Muscle layer of duodenum (tissue), 2 donors: ENCODE data around the gene PPFIBP2.

Source experiments
- H3K27ac ChIP-seq: one replicate; pipeline ENCODE4 v1.7.0; 2013; ENCODE audit warnings: mild to moderate bottlenecking, low read length
- H3K27me3 ChIP-seq: one replicate; pipeline ENCODE4 v1.7.0; 2013; ENCODE audit warnings: low read depth, mild to moderate bottlenecking, control low read depth, low read length
- H3K36me3 ChIP-seq, 2 donors: one replicate each; pipeline ENCODE4 v1.7.0; 2013; ENCODE audit warnings: low read length in 2 of 2, control low read depth in 1 of 2, mild to moderate bottlenecking in 1 of 2; ENCODE audit not compliant: insufficient read depth in 2 of 2, control insufficient read depth in 1 of 2
- H3K4me1 ChIP-seq, 2 donors: one replicate each; pipeline ENCODE4 v1.7.0; 2013; ENCODE audit warnings: low read length in 2 of 2, mild to moderate bottlenecking in 2 of 2, control low read depth in 1 of 2, moderate library complexity in 1 of 2; ENCODE audit not compliant: insufficient read depth in 2 of 2, control insufficient read depth in 1 of 2
- H3K4me3 ChIP-seq, 2 donors: one replicate each; pipeline ENCODE4 v1.7.0; 2013; ENCODE audit warnings: low read length in 2 of 2, low read depth in 1 of 2, mild to moderate bottlenecking in 1 of 2
- H3K9me3 ChIP-seq, 2 donors: one replicate each; pipeline ENCODE4 v1.7.0; 2013; ENCODE audit warnings: low read length in 2 of 2, control low read depth in 1 of 2, mild to moderate bottlenecking in 1 of 2; ENCODE audit not compliant: control insufficient read depth in 1 of 2
- donor health status: healthy.

Gene PPFIBP2

DNA sequence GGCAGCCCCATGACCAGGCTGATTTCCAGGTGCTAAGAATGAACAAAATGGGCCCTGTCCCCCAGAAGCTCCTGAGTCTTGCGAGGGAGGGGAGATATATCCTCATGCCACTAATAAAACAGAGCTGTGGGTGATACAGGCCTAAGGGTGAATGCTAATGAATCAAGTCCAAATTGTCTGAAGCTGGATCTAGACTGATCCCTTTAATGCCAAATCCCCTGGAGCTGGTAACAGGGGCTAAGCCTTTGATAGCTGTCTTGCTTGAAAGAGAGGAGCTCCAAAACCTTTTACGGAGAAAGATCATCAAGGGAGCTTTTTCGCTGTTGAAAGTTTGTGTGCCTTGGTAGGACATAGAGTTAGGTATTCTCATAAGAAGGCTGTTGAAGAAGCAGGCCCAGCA is 79.7 kb downstream of the PPFIBP2 start:
- Histone ChIP-seq H3K4me3 (no peak overlapping the region), H3K9me3 (no peaks in the 10 kb centered on the region), H3K4me1 (peaks cover 0 to 11% of the 10 kb centered on the region in 2 donors), H3K27ac (no peak overlapping the region), H3K36me3 (peaks cover 0 to 10% of the 10 kb centered on the region in 2 donors), H3K27me3 (no peaks in the 10 kb centered on the region)

DNA sequence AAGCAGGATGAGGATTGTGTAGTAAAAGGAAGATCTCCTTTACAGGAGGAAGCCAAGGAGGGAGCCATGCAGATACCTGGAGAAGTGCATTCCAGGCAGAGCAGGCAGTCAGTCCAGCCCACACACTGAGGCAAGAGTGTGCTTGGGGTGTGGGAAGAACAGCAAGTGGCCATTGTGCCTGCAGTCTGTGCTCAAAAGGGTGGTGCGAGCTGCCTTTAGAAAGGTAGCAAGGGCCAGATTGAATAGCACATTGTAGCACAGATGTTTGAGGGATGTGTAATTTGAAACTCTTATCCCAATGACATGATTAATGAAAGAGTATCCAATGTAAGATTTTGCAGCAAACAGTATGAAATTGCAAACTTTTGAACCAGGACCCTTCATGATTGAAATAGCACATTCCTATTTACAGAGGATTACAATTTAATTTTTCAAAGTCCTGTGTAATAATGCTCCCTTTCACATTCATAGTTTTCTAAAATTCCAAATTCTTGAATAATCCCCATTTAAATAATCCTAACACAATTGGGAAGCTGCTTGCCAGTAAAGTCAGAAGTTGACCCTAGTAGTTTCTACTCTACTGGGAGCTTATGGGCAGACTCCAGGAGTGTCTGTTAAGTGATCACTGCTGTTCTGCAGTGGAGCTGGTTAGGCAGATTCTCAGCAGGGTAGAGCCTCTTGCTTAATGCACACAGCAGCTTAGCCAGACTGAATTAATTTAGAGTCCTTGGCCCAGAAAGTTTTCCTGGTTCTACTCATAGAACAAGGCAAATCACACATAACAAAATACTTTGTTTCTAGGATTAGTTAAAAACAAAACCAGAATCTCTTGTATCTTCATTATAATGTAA is 81.4 kb downstream of the PPFIBP2 start:
- peaks cover 0 to 10% of the 10 kb centered on the region in 2 donors for H3K36me3 ChIP-seq
- peak overlapping the region; percentile 20 for H3K27ac ChIP-seq
- H3K27me3 ChIP-seq, result no peaks in the 10 kb centered on the region
- no peaks in the 10 kb centered on the region for H3K9me3 ChIP-seq
- H3K4me1 ChIP-seq, result peaks cover 3 to 11% of the 10 kb centered on the region in 2 donors
- no peak overlapping the region for H3K4me3 ChIP-seq

DNA sequence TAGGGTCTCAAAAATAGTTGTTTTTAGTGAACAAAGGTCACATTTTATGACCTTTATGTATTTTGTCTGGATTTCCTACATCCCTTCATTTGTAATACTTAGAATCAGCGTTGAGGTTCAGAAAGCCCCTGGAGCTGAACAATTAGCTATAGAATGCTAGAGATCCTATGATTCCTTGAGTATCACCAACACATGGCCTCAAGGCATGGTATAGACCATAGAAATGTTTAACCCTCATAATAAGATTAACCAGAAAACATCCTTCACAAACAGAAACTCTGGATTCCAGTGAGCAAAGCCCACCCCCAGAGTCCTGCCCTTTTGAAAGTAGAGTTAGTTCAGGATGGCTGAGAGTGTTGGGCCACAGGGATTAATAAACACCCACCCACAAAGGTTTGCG is 82.2 kb downstream of the PPFIBP2 start:
- H3K4me3 ChIP-seq, result no peak overlapping the region
- no peaks in the 10 kb centered on the region for H3K27me3 ChIP-seq
- no peaks in the 10 kb centered on the region for H3K9me3 ChIP-seq
- H3K4me1 ChIP-seq, result peaks cover 9 to 11% of the 10 kb centered on the region in 2 donors
- peaks cover 0 to 10% of the 10 kb centered on the region in 2 donors for H3K36me3 ChIP-seq
- peak overlapping the region; percentile 46 for H3K27ac ChIP-seq

DNA sequence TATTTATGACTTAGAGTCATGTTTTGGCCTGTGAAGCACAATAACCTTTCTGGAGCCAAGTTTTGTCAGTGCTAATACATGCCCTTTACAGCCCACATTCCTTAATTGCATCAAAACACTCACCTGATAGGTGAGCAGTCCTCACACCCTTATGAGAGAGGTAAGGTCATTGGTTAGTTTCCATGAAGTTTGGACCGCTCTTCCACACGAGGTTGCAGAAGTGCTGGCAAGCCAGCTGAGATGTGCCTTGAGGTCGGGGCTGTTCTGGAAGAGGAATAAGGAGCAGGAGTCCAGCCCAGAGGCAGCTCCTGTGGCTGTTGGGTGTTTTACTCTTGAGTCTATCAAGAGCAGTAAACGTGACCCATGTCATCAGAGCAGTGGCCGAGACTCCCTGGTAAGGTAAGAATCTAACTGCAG is 83.2 kb downstream of the PPFIBP2 start:
- Histone ChIP-seq H3K36me3 (peaks cover 0 to 10% of the 10 kb centered on the region in 2 donors), H3K9me3 (no peaks in the 10 kb centered on the region), H3K4me3 (no peak overlapping the region), H3K4me1 (peaks cover 7 to 10% of the 10 kb centered on the region in 2 donors), H3K27ac (no peak overlapping the region), H3K27me3 (no peaks in the 10 kb centered on the region)

DNA sequence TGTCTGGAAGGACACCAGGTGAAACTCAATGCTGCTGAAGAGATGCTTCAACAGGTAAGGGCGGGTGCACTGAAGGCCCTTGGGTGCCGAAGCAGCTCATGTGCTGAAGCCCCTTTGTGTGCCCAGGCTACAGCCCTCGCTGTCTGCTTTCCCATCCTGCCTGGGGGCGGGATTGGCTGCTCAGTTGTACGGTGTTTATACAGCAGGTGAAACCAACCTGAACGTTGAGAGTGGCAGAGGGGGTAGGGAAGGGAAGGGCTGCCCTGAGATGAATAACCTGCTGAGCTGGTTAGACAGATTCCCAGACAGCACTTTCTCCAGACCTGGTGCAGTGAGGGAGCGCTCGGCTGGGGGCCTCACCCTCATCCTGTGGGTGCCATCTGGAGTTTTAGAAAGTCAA is 83.8 kb downstream of the PPFIBP2 start:
- Histone ChIP-seq H3K36me3 (peaks cover 0 to 10% of the 10 kb centered on the region in 2 donors), H3K27ac (no peak overlapping the region), H3K4me1 (peaks cover 7 to 10% of the 10 kb centered on the region in 2 donors), H3K9me3 (no peaks in the 10 kb centered on the region), H3K27me3 (no peaks in the 10 kb centered on the region), H3K4me3 (no peak overlapping the region)

DNA sequence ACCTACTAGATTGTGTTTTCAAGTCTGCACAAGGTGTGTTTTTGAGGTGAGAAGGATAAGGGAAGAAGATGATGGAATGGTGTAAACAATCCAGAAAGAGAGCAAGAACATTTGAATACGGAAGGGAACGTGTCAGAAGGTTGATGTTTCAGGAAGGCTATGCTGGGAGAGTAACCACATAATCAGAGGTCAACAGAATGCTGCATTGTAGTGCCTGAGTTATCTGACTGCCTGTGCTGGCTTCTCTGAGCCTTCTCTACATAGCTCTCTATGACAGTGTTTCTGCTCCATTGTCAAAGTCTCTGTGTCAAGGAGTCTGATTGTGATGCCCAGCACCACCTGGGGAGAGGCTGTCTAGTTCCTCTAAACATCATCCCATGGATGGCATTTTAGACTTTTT is 85.4 kb downstream of the PPFIBP2 start:
- Histone ChIP-seq H3K36me3 (peaks cover 0 to 5% of the 10 kb centered on the region in 2 donors), H3K4me3 (no peak overlapping the region), H3K4me1 (peaks cover 7 to 10% of the 10 kb centered on the region in 2 donors), H3K9me3 (no peaks in the 10 kb centered on the region), H3K27ac (no peak overlapping the region), H3K27me3 (no peaks in the 10 kb centered on the region)

DNA sequence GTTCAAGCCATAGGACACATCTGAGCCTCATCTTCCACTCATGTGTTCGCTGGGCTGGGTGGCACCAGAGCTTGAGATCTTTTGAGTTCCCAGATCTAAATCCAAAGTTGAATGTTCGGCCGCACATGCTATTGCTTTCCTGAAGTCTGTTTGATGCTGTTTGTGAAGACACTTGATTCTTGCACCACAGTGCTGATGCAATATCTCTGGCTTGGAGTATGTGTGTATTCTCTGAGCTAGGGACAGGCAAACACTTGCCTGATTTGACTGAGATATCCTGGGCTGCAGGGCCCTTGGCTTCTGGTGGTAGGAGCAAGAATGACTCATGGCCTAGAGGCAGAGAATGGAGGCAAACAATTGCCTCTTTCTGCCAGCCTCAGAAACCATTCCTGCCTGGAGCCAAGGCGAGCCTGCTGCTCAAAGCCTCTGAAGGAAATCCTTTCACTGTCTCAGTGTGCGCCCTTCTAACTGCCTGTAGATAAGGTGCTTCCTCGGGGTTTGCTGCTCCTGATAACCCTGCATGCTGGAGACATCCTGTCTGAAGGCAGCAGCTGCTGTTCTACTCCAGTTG is 86.5 kb downstream of the PPFIBP2 start:
- Histone ChIP-seq H3K27me3 (no peaks in the 10 kb centered on the region), H3K27ac (no peak overlapping the region), H3K4me1 (peaks cover 2 to 21% of the 10 kb centered on the region in 2 donors), H3K9me3 (no peaks in the 10 kb centered on the region), H3K4me3 (no peak overlapping the region), H3K36me3 (peaks cover 0 to 5% of the 10 kb centered on the region in 2 donors)

DNA sequence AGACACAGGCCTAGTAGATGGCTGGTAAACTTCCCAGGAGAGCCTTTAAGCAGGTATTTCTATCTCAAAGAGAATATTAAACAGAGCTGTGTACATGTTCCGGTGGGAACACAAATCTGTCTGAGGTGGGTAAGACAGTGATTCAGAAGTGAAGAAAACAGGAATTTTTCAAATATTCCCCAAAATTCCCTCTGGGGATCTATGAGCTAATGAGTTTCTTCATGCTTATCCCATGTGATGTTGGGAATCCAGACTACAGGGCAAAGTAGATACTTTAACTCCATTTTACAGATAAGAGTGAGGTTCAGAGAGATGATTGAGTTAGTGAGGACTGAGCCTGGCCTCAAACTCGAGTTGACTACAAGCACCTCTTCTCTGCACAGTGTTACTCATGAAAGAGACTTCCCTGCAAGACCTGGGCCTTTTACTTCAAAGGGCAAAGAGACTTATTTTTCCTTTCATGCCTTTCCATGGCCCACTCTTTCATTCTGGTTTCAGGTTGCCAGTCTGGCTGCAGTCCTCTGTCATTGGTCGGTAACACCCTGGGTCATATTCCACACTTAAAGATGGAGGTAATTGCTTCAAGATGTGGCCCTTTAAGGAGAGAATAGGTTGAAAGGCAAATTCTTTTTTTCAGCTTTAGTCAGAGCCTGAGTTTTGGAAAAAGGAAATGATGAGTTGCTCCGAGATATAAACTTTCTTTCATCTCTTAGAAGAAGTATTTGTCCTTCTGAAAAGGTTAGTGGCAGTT is 89.4 kb downstream of the PPFIBP2 start:
- Histone ChIP-seq H3K27me3 (no peaks in the 10 kb centered on the region), H3K4me3 (no peak overlapping the region), H3K27ac (peak overlapping the region; percentile 9), H3K36me3 (no peaks in the 10 kb centered on the region), H3K4me1 (peaks cover 0 to 22% of the 10 kb centered on the region in 2 donors), H3K9me3 (no peaks in the 10 kb centered on the region)

DNA sequence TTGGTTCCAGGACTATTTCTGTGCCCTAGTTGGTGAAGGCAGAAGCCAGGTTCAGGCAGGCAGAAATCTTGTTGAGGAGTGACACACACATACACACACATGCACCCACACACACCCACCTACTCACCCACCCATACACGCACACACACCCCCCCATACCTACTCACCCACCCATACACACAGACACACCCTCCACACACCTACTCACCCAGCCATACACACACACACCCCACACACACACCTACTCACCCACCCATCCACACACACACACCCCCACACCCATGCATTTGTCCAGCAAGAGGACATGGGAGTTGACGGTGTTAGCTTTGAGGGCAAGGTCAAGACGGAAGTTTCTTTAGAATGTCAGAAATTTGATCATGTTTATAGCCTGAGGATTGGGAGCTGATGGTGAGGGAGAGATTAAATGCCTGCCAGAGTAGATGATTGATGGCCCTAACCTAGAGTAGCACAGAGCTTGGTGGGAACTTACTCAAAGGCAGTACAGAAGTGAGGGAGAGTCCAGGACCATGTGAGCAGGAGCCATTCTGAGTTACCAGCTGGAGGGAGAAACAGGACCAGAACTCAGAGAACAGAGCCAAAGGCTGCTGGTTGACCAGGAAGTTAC is 90.6 kb downstream of the PPFIBP2 start:
- H3K27ac ChIP-seq, result peak overlapping the region; percentile 10
- no peaks in the 10 kb centered on the region for H3K9me3 ChIP-seq
- no peak overlapping the region for H3K4me3 ChIP-seq
- peaks cover 0 to 18% of the 10 kb centered on the region in 2 donors for H3K4me1 ChIP-seq
- H3K36me3 ChIP-seq, result no peaks in the 10 kb centered on the region
- H3K27me3 ChIP-seq, result no peaks in the 10 kb centered on the region

DNA sequence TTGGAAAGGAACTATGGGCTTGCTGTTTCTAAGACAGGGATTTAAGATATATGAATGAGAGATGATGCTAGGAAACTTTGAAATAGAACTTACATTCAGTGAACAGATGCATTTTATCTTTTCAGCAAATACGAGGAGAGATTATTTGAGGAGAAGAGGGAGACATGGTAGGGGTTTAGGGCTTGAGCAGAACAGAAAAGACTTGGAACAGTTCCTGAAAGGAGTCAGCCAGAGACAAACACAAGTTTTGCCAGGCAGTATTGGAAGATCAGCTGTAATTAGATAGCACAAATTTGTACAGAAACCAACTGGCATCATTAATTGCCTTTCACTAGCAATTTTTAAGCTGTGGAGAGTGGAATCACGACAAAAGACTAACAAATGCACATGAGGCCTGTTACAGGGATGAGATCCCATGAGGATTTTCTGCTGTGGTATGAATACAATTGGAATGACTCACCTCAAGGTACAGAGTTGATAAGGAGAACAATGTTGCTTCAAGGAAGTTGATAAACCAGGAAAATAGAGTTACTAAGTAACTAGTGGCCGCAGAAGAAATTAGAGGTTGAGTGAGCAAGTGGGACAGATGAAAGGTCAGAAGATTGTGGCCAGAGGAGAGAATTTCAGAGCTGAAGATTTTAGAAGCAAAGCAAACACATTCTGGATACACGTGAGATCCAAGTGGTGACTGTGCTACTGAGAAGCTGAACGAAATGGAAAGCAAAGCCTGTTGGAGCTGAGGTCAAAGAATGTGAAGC is 91.6 kb downstream of the PPFIBP2 start:
- peak overlapping the region; percentile 13 for H3K27ac ChIP-seq
- peaks cover 0 to 18% of the 10 kb centered on the region in 2 donors for H3K4me1 ChIP-seq
- peaks cover 3 to 5% of the 10 kb centered on the region in 2 donors for H3K36me3 ChIP-seq
- no peaks in the 10 kb centered on the region for H3K9me3 ChIP-seq
- no peaks in the 10 kb centered on the region for H3K27me3 ChIP-seq
- H3K4me3 ChIP-seq, result peak overlapping the region in 1 of 2 donors; percentile 34
